ENCODE measurements around the gene CORIN. TPM values are rescaled to one million over a fixed set of nuclear protein-coding genes. Genes with fewer than 3 reads are reported as not detected.

The CORIN gene
- total and polyA plus RNA-seq, 10 of the 15 experiments (the other 5 are each of a cell fraction or from before 2014, with no cell fraction given), result 0.02 to 0.45 (median 0.09) TPM; not detected in 3

DNA sequence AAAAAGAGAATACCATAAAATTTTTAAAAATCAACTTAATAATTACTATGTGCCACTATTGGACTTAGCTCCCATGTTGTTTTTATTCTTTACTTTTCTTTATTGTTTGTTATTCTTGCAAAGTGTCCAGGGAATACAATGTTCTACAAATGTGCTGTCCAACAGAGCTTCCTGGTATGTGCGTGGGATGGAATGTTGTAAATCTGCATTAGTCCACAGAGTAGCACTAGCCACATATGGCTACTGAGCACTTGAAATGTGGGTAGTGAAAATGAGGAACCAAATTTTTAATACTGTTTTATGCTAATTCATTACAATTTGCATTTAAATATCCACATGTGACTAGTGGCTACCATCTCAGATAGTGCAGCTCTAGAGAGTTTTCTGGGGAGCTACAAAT lies 14.3 kb upstream of the CORIN start:
- Histone ChIP-seq H3K9ac (ENCODE audit: control insufficient read depth, insufficient read depth, low read length) (no peak overlapping the region), H3K9me3 (replicated peaks; ENCODE audit: control insufficient read depth, insufficient read depth, low read length) (no peaks in the 10 kb centered on the region; the same call in 2 of the 3 replicates), H3K4me1 (ENCODE audit: control insufficient read depth, insufficient read depth, low read length) (no peaks in the 10 kb centered on the region), H3K4me2 (ENCODE audit: control insufficient read depth, insufficient read depth) (no peak overlapping the region), H3K79me2 (ENCODE audit: control insufficient read depth, insufficient read depth, low read length) (no peaks in the 10 kb centered on the region), H3K27me3 (replicated peaks in 1 of 2; ENCODE audit: control insufficient read depth in 2 of 2, insufficient read depth in 2 of 2, low read length in 1 of 2) (no peaks in the 10 kb centered on the region), H3K4me3 (no peak overlapping the region), H3K36me3 (ENCODE audit: control insufficient read depth in 2 of 2, insufficient read depth in 2 of 2, low read length in 1 of 2) (peaks cover 0 to 13% of the 10 kb centered on the region in 2 experiments; a peak in 3 of 4 replicates), H2AFZ (ENCODE audit: control insufficient read depth, low read depth, low read length) (no peak overlapping the region), H3K27ac (ENCODE audit: control insufficient read depth, insufficient read depth) (no peak overlapping the region), H4K20me1 (ENCODE audit: control insufficient read depth, insufficient read depth) (no peaks in the 10 kb centered on the region)
- intact Hi-C loops (cut with micrococcal nuclease; ENCODE audit: unreplicated experiment) (no loop called here), in situ Hi-C loops (cut with MboI) (no loop called here)
- POLR2A ChIA-PET, result no interaction called here
- ATAC-seq (no peak), FAIRE-seq (no peak), DNase-seq (ENCODE audit: low read depth, low spot score) (no peak)
- RAD21 ChIA-PET (ENCODE audit: unreplicated experiment), result interaction anchor here (0.6 to 1.3 kb wide), 2 partner anchors 82 to 146 kb away, joined by 3 read pairs; no protein-coding TSS in a partner anchor
- CTCF ChIA-PET, result interaction anchor here (0.5 to 2.9 kb wide), 4 partner anchors 13 to 228 kb away, joined by 3 to 15 read pairs (median 6); no protein-coding TSS in a partner anchor
- SMC1A ChIA-PET (ENCODE audit: uncharacterized antibody, unreplicated experiment), result interaction anchor here (0.9 to 3.0 kb wide), 2 partner anchors 15 to 55 kb away, joined by 3 to 10 read pairs; partner anchors contain the start of gene CORIN
- 97% methylated on average over 1 of the region's 1 CpG for WGBS (ENCODE audit: insufficient coverage, insufficient replicate concordance, low lambda C conversion rate, missing lambda C conversion rate)
- BruUV-seq (replicated peaks), result no TSS peak
- no peak for TF ChIP-seq MEF2B (IDR thresholded peaks at IDR 0.05; ENCODE audit: partially characterized antibody, poor library complexity, severe bottlenecking)
- TF ChIP-seq NR2C2 (IDR thresholded peaks at IDR 0.05; ENCODE audit: borderline replicate concordance, control insufficient read depth, insufficient read length, low read depth), result no peak
- TF ChIP-seq, protein P1, sequence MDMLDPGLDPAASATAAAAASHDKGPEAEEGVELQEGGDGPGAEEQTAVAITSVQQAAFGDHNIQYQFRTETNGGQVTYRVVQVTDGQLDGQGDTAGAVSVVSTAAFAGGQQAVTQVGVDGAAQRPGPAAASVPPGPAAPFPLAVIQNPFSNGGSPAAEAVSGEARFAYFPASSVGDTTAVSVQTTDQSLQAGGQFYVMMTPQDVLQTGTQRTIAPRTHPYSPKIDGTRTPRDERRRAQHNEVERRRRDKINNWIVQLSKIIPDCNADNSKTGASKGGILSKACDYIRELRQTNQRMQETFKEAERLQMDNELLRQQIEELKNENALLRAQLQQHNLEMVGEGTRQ (IDR thresholded peaks at IDR 0.05; ENCODE audit: borderline replicate concordance, low read depth, low read length), result no peak
- no peak for TF ChIP-seq JUNB (IDR thresholded peaks at IDR 0.05)

DNA sequence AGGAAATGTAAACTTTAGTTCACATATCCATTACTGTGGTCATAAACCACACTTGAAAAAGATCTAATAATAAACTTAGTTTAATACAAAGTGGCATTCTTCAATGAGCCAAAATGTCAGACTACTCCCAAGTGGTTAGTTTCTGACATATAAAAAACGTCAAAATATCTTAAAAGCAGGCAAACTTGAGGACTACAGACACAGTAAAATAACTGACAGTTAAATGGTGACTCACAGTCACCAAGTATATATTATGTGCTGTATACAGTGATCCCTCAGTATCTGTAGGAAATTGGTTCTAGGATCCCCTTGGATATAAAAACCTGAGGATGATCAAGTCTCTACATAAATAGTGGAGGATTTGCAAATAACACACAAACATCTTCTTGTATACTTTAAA lies 11.6 kb upstream of the CORIN start:
- Histone ChIP-seq H3K9ac (ENCODE audit: control insufficient read depth, insufficient read depth, low read length) (no peak overlapping the region), H3K27ac (ENCODE audit: control insufficient read depth, insufficient read depth) (no peak overlapping the region), H3K27me3 (replicated peaks in 1 of 2; ENCODE audit: control insufficient read depth in 2 of 2, insufficient read depth in 2 of 2, low read length in 1 of 2) (no peaks in the 10 kb centered on the region), H2AFZ (ENCODE audit: control insufficient read depth, low read depth, low read length) (no peak overlapping the region), H3K4me2 (ENCODE audit: control insufficient read depth, insufficient read depth) (no peak overlapping the region), H3K4me3 (no peak overlapping the region), H3K9me3 (replicated peaks; ENCODE audit: control insufficient read depth, insufficient read depth, low read length) (no peaks in the 10 kb centered on the region; the same call in 1 of the 3 replicates), H3K79me2 (ENCODE audit: control insufficient read depth, insufficient read depth, low read length) (no peaks in the 10 kb centered on the region), H3K36me3 (ENCODE audit: control insufficient read depth in 2 of 2, insufficient read depth in 2 of 2, low read length in 1 of 2) (peaks cover 0 to 11% of the 10 kb centered on the region in 2 experiments; a peak in 2 of 4 replicates), H4K20me1 (ENCODE audit: control insufficient read depth, insufficient read depth) (no peaks in the 10 kb centered on the region), H3K4me1 (ENCODE audit: control insufficient read depth, insufficient read depth, low read length) (no peaks in the 10 kb centered on the region)
- RAD21 ChIA-PET (ENCODE audit: unreplicated experiment), result no interaction called here
- FAIRE-seq, result no peak
- POLR2A ChIA-PET, result no interaction called here
- SMC1A ChIA-PET (ENCODE audit: uncharacterized antibody, unreplicated experiment), result no interaction called here
- BruUV-seq (replicated peaks), result no TSS peak
- no peak for DNase-seq (ENCODE audit: low read depth, low spot score)
- ATAC-seq, result no peak
- intact Hi-C loops (cut with micrococcal nuclease; ENCODE audit: unreplicated experiment) (no loop called here), in situ Hi-C loops (cut with MboI) (no loop called here)
- 96% methylated on average over 1 of the region's 1 CpG for WGBS (ENCODE audit: insufficient coverage, insufficient replicate concordance, low lambda C conversion rate, missing lambda C conversion rate)
- CTCF ChIA-PET, result interaction anchor here (1.3 to 2.8 kb wide), 3 partner anchors 10 to 13 kb away, joined by 7 to 9 read pairs (median 9); no protein-coding TSS in a partner anchor
- TF ChIP-seq, protein P2, sequence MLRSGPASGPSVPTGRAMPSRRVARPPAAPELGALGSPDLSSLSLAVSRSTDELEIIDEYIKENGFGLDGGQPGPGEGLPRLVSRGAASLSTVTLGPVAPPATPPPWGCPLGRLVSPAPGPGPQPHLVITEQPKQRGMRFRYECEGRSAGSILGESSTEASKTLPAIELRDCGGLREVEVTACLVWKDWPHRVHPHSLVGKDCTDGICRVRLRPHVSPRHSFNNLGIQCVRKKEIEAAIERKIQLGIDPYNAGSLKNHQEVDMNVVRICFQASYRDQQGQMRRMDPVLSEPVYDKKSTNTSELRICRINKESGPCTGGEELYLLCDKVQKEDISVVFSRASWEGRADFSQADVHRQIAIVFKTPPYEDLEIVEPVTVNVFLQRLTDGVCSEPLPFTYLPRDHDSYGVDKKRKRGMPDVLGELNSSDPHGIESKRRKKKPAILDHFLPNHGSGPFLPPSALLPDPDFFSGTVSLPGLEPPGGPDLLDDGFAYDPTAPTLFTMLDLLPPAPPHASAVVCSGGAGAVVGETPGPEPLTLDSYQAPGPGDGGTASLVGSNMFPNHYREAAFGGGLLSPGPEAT (IDR thresholded peaks at IDR 0.05; ENCODE audit: low read depth), result no peak
- TF ChIP-seq BMI1 (IDR thresholded peaks at IDR 0.05; ENCODE audit: borderline replicate concordance) (no peak), BACH1 (IDR thresholded peaks at IDR 0.05; ENCODE audit: borderline replicate concordance) (no peak), GATAD2B (conservative IDR thresholded peaks at IDR 0.05; ENCODE audit: low read depth) (no peak), STAT3 (IDR thresholded peaks at IDR 0.05; ENCODE audit: low read depth, low read length) (no peak), RBBP5 (conservative IDR thresholded peaks at IDR 0.05) (no peak), SMARCA5 (IDR thresholded peaks at IDR 0.05) (no peak), SPI1 (IDR thresholded peaks at IDR 0.05; ENCODE audit: borderline replicate concordance, insufficient read depth, low read depth, low read length) (no peak)
- TF ChIP-seq, protein P3, sequence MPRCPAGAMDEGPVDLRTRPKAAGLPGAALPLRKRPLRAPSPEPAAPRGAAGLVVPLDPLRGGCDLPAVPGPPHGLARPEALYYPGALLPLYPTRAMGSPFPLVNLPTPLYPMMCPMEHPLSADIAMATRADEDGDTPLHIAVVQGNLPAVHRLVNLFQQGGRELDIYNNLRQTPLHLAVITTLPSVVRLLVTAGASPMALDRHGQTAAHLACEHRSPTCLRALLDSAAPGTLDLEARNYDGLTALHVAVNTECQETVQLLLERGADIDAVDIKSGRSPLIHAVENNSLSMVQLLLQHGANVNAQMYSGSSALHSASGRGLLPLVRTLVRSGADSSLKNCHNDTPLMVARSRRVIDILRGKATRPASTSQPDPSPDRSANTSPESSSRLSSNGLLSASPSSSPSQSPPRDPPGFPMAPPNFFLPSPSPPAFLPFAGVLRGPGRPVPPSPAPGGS (IDR thresholded peaks at IDR 0.05; ENCODE audit: borderline replicate concordance, insufficient read depth, low read depth, low read length, poor library complexity, severe bottlenecking), result no peak

All from GM12878 (cell line).